ENCODE results near the gene FZD2.
"Not testable (repeated sequence)": the region's sequence is repeated elsewhere in the genome, so short reads cannot be mapped to it uniquely, and the experiment has no call there.

The FZD2 gene

DNA sequence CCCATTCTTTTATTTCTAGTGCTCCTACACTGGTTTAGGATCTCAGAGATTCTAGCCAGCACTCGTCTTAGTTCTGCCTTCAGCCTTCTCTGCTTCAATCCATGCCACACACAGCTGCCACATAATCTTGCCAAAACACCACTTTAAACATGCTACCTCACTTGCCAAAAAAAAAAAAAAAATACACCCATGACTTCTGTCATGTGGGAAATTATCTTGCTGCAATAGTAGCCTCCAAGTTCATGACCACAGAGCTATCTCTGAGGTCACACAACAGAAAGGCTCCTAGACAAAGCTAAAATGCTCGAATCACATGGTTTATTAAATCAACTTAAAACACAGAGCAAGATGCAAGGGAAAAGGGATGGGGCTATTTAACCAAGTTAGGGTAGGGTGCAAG lies 18.1 kb downstream of the FZD2 start:
- no peak for DNase-seq (ENCODE audit: low read depth, low spot score)

DNA sequence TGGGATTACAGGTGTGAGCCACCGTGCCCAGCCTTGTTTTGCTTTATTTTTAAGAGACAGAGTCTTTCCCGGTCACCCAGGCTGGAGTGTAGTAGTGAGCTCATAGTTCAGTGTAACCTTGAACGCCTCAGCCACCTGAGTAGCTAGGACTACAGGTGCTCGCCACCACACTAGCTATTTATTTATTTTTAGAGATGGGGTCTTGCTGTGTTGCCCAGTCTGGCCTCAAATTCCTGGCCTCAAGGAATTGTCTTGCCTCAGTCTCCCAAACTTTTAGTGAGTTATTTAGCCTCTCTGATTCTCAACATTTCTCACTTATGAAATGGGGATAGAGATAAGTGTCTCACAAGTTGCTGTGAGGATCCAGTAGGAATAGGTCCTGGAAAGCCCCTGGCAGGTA lies 21.7 kb downstream of the FZD2 start:
- no peak for DNase-seq (ENCODE audit: low read depth, low spot score)

DNA sequence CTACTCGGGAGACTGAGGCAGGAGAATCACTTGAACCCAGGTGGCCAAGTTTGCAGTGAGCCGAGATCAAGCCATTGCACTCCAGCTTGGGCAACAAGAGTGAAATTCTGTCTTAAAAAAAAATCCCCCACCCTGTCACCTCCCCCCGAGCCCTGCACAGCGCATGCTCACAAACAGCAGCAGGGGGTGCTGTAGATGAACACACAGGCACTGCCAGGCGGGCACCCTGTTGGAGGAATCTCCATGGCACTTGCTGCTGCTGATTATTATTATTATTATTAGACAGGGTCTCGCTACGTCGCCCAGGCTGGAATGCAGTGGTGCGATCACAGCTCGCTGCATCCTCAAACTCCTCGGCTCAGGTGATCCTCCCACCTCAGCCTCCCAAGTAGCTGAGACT lies 24.6 kb downstream of the FZD2 start:
- no peak for DNase-seq (ENCODE audit: low read depth, low spot score)

DNA sequence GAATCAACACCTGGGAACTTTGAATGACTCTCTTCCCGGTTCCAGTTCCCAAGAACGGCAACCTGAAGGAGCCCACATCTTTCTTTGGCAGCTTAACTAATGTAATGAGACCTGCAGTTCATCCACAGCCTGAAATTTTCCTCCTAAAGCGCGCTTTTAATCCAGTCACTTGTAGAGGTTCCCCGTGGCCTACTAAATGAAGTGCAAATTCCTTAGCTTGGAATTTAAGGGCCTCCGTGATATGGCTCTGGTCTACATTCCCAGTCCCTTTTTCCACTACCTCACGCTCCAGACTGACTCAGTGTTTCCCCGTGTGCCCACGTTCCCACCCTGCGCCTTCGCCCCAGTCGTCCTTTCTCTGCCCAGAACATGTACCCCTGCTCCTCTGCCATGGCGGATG lies 27.2 kb downstream of the FZD2 start:
- no peak for DNase-seq (ENCODE audit: low read depth, low spot score)

DNA sequence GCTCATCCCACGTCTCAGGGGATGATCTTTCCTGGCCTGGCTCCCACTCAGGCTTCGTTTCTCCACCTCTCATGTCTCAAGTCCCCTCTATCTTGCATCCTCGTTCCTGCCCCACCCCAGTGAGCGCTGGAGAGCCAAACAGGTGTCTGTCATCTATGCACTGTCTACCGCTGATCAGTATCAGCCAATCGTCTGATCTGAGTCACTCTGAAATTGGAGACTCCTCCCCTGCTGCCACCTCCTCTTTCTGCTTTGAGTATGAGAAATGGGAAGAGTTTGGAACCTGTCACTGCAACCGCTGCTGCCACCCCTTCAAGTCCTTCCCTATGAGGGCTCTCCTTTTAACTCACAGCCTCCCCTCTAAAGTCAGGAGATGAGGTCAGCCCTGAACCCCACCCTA lies 28.0 kb downstream of the FZD2 start:
- DNase-seq (ENCODE audit: low read depth, low spot score), result no peak

DNA sequence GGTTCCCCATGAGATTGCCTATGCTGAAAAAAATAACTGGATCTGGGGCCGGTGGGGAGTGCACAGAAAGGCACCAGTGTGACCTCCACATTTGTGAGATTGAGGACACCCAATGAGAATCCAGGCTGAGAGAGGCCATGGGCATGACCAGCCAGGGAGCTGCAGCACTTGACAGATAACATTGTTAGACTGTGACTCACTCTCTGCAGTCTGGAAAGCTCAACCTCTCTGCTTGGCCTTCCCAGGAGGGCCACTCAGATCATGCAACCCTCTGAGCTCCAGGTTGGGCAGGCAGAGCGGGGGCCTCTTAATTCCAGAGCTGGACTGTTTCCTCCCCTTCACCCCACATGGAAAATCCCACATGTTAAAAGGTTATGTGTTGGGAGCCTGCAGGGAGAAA lies 30.1 kb downstream of the FZD2 start:
- no peak for DNase-seq (ENCODE audit: low read depth, low spot score)

DNA sequence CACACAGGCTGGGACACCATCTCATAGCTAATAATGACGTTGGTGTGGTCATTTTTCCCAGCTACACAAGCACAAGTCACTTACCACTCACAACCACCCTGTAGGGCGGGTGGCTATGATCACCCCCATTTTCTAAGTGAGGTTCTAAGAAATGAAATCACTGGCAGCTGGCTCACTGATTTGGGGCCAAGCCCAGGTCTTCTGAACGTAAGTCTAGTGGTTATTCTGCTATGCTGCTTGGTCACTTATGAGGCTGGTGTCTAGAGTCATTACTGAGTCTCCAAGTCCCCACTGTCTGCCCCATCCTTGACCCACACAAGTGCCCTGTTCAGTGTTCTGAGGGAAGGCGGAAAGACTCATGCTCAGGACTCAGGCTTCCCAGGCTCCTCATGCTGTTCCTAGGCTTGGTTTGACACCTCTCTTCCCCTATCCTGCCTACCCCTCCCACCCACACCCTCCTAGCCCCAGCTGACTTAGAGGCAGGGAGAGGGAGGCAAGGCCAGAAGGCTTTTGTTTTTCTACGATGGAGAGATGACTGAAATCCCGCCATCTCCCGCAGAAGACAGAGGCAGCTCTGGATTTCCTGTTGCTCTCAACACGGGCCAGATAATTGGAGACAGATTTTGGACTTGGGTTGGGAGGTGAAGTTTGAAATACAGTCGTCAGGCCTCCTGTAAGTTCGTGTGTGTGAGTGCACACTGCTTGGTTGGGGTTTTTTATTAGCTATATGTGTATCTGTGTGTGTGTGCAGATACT lies 32.2 kb downstream of the FZD2 start:
- DNase-seq (ENCODE audit: low read depth, low spot score), result no peak

DNA sequence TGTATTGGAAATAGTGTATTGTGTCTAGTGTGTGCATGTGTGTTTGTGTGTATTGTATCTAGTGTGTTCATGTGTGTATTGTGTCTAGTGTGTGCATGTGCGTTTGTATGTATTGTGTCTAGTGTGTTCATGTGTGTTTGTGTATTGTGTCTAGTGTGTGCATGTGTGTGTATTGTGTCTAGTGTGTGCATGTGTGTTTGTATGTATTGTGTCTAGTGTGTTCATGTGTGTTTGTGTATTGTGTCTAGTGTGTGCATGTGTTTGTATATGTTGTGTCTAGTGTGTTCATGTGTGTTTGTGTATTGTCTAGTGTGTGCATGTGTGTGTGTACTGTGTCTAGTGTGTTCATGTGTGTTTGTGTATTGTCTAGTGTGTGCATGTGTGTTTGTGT lies 32.8 kb downstream of the FZD2 start:
- DNase-seq (ENCODE audit: low read depth, low spot score), result not testable (repeated sequence)

DNA sequence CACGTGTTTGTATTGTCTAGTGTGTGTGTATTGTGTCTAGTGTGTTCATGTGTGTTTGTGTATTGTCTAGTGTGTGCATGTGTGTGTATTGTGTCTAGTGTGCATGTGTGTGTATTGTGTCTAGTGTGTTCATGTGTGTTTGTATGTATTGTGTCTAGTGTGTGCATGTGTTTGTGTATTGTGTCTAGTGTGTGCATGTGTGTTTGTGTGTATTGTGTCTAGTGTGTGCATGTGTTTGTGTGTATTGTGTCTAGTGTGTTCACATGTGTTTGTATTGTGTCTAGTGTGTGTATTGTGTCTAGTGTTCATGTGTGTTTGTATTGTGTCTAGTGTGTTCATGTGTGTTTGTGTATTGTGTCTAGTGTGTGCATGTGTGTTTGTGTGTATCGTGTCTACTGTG lies 33.5 kb downstream of the FZD2 start:
- not testable (repeated sequence) for DNase-seq (ENCODE audit: low read depth, low spot score)

DNA sequence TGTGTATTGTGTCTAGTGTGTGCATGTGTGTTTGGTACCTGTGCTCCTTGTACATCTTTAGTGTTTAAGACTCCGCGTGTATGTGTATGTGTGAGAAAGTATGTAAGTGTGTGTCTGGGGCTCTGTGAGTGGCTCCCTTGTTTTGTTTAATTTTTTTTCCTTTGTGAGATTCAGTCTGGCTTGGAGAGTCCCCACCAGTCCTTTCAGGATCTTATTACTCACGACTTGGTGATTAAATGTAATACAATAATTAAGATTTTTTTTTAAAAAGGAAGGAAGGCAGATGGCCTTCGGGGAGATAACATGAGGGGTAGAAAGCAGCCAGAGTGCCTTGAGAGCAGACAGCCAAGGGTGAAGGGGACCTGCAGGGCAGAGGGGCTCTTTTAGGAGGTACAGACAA lies 33.9 kb downstream of the FZD2 start:
- DNase-seq (ENCODE audit: low read depth, low spot score), result no peak

DNA sequence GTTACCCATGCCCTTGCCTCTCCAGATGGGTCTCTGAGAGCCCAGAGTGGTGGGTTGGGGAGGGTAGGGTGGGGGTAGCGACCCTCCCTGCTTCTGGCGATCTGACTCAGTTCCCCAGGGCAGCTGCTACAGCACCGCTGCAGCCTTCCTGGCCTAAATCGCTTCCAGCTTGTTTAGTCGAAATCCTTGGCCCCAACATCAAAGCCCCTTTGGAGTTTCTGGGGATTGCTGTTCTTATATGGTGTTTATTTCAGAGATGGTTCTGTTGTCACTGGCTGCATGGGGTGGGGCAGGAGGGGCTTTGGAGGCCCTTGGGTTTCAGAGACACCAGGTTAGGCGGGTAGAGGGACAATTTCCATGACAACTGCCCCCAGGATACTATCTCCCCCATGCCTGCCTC lies 35.9 kb downstream of the FZD2 start:
- no peak for DNase-seq (ENCODE audit: low read depth, low spot score)

DNA sequence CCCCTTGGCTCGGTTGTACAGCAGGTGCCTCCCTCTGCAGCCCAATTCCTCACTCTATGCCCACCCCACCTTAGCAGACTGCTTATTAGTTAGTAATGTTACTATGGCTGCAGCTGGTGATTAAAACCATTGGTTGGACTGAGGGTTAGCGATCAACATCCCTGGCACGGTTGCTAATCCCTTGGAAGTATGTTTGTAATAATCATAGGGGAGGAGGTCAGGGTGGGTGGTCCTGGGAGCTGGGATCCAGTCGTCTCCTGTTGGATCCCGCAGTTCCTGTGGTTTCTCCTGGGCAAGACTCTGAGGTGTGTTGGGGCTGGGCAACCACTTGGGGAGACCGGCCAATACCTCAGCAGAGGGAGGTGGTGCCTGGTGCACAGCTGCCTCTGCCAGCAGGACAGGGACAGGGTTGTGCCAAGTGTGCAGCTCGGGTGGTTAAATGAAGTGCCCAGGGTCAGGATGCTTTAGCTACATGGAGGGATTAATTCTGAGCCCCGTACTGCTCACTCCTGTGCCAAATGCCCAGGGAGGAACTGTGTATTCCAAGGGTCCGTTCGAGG lies 38.0 kb downstream of the FZD2 start:
- DNase-seq (ENCODE audit: low read depth, low spot score), result no peak

DNA sequence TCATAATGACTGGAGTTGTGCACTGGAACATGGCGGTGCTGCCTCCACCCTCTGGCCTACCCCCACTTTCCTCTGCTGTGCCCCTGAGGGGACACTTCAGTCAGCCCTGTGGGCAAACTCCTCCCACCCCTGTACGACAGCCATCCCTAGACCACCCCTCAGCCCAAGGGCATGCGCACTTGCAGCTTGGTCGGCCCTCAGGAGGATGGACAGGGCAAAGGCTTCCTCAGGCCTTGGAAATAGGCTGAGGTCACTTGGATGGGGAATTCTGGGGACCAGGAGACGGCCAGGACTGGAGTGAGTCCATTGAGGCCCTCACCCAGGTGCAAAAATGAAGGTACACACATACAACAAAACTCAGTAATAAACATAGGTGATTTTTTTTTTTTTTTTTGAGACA lies 41.0 kb downstream of the FZD2 start:
- DNase-seq (ENCODE audit: low read depth, low spot score), result no peak

DNA sequence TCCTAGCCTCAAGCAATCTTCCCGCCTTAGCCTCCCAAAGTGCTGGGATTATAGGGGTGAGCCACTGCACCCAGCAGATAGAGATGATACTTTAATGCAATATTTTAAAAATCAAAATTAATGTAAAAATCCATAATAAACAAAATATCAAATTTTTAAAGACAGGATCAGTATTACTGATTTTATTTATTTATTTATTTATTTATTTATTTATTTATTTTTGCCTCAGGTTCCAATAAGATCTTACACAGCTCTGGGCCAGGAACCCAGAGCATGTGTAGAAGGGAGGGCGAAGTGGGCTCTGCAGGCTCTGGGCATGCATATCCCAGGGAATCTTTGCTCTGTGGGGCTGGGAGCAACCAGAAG lies 41.6 kb downstream of the FZD2 start:
- DNase-seq (ENCODE audit: low read depth, low spot score), result no peak

DNA sequence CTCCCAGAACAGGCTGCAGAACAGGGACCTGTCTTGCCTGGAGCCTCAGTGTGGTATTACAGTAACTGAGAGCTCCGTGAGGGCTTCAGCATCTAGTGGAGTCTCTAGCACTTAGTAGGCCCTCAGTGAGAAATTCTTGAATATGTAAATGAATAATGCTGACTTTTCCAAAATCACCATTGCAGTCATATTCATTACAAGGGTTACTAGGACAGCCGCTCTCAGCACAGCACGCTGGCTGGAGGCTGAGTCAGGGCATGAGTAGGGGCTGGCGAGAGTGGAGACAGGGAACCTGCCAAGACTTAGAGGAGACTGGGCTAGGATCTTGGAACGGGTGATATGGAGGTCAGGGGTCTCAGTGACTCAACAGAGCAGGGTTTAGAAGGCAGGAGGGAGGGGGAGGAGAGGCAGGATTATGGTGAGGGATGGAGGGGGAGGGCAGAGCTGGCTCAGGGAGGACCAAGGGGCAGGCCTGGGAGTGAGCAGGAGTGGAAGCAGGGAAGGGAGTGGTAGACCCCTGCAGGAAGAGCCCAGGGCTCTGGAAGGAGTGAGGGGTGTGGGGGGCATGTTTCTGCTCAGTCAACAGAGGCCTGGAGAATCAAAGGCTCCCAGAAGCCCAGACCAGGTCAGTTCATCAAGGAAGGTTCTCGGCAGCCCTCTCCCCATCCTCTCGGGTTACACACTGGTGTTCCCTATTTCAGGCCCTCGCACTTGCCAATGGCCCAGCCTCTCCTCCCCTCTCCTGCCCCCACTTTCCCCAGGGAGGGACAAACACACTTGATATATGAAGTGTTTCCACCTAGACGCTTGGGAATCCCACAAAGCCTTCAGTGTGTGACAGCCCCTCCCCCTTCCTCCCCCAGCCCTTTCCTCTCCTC lies 42.3 kb downstream of the FZD2 start:
- DNase-seq (ENCODE audit: low read depth, low spot score), result no peak

DNA sequence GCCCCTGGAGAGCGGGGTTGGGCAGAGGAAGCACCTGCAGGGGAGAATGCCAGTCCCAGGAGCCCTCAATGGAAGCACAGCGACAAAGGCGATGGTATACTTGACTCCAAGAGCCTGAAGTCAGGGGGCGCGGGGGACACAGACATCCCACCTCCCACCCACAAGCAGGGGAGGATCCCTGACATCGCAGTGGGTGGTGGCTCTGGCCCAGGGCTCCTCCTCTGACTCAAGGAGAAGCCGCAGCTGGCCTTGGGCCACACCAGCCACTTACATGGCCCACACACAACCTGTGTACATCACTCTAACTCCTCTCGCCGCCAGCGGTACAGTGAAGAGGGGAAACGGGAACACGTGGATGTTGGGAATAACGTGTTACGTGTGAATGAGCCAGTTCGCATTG lies 44.3 kb downstream of the FZD2 start:
- no peak for DNase-seq (ENCODE audit: low read depth, low spot score)

DNA sequence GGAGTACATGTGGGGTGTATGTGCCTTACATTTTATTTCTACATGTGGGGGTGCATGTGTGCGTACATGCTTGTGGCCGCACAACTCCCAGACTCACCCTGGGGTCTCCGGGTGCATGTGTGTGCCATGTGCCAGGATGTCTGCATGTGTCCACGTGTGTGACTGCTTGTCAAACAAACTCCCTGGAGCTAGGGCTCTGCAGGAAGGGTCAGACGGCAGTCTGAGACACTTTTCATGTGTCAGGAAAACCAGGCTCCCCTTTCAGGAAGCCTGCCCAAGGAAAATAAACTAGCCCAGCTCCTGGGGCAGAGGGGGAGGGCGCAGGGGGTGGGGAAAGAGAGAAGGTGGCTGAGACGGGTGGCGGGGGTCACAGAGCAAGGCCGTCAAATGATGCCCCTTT lies 44.7 kb downstream of the FZD2 start:
- DNase-seq (ENCODE audit: low read depth, low spot score), result no peak

DNA sequence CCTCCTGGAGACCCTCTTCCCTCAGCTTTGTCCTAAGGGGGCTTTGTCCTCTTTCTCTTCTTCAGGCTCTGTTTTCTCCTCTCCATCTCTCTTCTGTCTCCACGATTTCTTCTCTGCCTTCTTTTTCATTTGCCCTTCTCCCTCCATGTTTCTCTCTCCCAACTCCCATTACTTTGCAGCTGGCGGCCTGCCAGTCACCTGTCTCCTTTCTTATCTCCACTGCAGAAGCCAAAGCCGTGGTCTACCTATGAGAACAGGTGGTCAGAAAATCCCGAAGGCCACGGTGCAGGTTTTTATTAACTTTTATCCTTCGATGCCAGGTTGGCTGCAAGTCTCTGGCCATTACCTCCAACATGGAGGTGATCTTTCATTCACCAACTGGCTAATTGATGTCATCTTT lies 45.1 kb downstream of the FZD2 start:
- no peak for DNase-seq (ENCODE audit: low read depth, low spot score)

DNA sequence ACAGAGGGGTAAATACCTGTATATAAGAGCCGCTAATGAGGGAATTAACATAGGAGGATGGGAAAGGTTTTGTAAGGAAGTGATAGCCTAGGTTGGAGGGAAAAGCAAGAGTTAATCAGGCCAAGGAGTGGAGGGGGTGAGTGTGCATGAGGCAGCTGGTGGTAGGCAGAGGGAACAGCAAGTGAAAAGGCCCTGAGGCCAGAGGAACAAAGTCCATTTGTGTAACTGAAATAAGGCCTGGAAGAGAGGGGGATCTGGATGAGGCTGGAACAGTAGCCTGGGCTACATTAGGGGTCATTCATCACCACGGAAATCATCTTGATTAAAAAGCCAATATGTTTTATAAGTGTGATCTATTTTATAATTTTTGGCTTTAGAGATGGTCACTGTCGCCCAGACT lies 45.7 kb downstream of the FZD2 start:
- DNase-seq (ENCODE audit: low read depth, low spot score), result no peak

DNA sequence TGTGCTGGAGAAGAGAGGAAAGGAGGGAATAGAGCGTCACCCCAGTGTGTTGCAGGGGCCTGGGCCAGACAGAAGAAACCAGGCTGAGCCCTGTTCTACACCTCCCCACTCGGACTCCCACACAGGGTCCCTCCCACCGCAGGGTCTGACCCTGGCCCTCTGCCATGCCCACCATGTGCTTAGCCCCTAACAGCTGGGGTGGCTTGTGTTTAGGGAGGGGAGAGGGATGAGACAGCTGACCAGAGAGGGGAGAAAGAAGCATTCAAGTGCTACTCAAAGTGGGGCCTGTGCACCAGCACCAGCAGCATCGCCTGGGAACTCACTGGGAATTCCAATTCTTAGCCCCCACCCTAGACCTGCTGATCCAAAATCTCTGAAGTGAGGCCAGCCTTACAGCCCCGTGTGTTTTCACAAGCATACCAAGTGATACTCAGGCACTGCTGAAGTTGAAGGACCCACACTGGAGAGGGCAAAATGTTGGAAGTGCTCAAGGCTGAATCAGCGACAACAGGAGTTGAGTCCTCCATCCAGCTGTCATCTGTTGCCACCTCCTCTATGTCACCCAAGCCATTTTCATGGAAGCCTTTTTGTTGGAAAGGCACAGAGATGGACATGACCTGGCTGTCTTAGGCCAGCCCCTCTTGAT lies 47.0 kb downstream of the FZD2 start:
- no peak for DNase-seq (ENCODE audit: low read depth, low spot score)

DNA sequence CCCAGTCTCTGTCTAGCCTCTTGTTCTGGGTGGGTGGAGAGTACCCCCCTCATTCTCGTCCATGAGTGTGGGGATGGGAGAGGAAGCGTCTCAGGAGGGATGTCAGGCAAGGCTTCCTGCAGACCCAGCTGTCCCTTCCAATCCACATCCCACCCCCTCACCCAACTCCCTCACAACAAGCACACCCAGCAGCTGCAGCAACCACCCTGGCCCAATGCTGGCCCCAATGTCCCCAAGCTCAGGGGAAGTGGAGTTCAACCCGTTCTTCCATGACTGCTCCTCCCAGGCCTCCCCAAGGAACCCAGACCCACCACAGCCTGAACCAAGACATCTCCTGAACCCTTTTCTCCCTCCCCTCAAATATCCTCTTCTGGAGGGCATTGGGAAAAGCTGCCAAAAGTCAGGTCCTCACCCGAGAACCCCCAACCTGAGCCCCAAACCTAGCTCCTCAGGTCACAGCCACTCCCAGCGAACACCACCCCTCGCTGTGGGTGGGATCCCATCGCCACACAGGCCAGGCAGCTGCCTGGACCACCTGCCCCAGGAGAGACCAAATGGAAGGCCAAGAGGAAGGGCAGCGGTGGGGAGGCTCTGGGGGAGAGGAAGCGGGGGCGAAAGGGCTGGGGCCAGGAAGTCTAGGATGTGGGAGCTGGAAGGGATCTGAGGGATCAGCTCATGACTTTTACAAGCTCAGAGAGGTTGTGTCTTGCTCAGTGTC lies 47.6 kb downstream of the FZD2 start:
- no peak for DNase-seq (ENCODE audit: low read depth, low spot score)

DNA sequence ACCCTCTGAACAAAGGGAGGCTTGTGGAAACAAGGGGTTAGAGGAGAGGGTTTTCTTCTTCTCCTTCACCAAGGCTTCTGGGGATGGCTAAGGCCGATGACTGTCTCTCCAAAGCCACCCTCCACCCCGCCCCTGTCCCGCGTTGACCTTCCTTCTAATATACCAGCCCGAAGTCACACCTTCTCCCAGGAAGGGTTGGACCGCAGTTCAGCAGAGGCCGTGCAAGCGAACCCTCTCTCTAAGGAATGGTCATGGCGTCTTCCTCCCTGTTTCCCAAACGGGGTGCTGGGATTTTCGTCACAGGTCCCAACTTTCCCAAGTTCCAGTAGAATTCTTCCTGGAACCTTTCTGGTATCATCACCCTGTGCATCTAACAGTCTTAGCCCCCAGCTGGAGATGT lies 49.4 kb downstream of the FZD2 start:
- no peak for DNase-seq (ENCODE audit: low read depth, low spot score)
